Caco-2 (cell line): ENCODE measurements around the gene CRAMP1. TPM values are rescaled to one million over a fixed set of nuclear protein-coding genes. Genes with fewer than 3 reads are reported as not detected.

Experiments used
- BruUV-seq: library from RNA; stranded (reverse); fragments of 400-500 nt; replicated peaks from 2 replicates; lab custom pipeline; 2021; lab: Mats Ljungman, UMichigan
- CTCF ChIA-PET: fragments of 300-600 bp; sonication (Branson Sonifier 250); formaldehyde crosslinking; loops from one replicate; lab custom pipeline; 2022; ENCODE audit warnings: antibody characterized with exemption; lab: Charles Lee
- POLR2A ChIA-PET: fragments of 300-600 bp; sonication (Branson Sonifier 250); formaldehyde crosslinking; loops from one replicate; lab custom pipeline; 2022; ENCODE audit warnings: antibody characterized with exemption; lab: Charles Lee
- DNase-seq, 2 experiments: peaks; one replicate each; pipeline versions ENCODE4 v3.0.0 to v3.0.0-alpha.2; 2020 to 2022
- H3K27me3 ChIP-seq: replicated peaks from 2 replicates; pipeline ENCODE4 v1.6.0; 2011; ENCODE audit warnings: low read length; ENCODE audit not compliant: control insufficient read depth, insufficient read depth
- H3K36me3 ChIP-seq: 2 replicates; pipeline ENCODE4 v1.5.1; 2011; ENCODE audit warnings: low read length; ENCODE audit not compliant: control insufficient read depth, insufficient read depth
- H3K4me1 ChIP-seq: fragments of 250-450 bp; sonication (Bioruptor Pico); 2 replicates; pipeline ENCODE4 v1.5.1; 2020; ENCODE audit warnings: mild to moderate bottlenecking
- H3K4me3 ChIP-seq: 2 replicates; pipeline ENCODE4 v1.5.1; 2011; ENCODE audit warnings: low read depth, mild to moderate bottlenecking, control low read depth, low read length
- H3K9me3 ChIP-seq: fragments of 250-450 bp; sonication (Bioruptor Pico); 2 replicates; pipeline ENCODE4 v1.5.1; 2020; ENCODE audit warnings: mild to moderate bottlenecking, moderate library complexity
- H3K27ac Mint-ChIP-seq: one replicate; pipeline ENCODE4 v1.8.0; 2022; ENCODE audit warnings: mixed read lengths; ENCODE audit not compliant: unreplicated experiment
- H3K27me3 Mint-ChIP-seq: one replicate; pipeline ENCODE4 v1.8.0; 2022; ENCODE audit warnings: mixed read lengths; ENCODE audit not compliant: insufficient read depth, unreplicated experiment
- H3K36me3 Mint-ChIP-seq: one replicate; pipeline ENCODE4 v1.8.0; 2022; ENCODE audit warnings: mild to moderate bottlenecking, mixed read lengths; ENCODE audit not compliant: insufficient read depth, unreplicated experiment
- H3K4me1 Mint-ChIP-seq: one replicate; pipeline ENCODE4 v1.8.0; 2022; ENCODE audit warnings: low read depth, mixed read lengths; ENCODE audit not compliant: unreplicated experiment
- H3K4me3 Mint-ChIP-seq: one replicate; pipeline ENCODE4 v1.8.0; 2022; ENCODE audit warnings: mild to moderate bottlenecking, moderate library complexity, mixed read lengths; ENCODE audit not compliant: unreplicated experiment
- H3K9me3 Mint-ChIP-seq: one replicate; pipeline ENCODE4 v1.8.0; 2022; ENCODE audit warnings: mixed read lengths; ENCODE audit not compliant: unreplicated experiment
- CTCF ChIP-seq, 2 experiments: fragments of 200-600 bp in 1 of 2; IDR thresholded peaks; 1 replicate in 1 of 2; 2 replicates in 1 of 2; pipeline versions ENCODE4 v1.5.1 to v1.8.0; 2011 to 2022; ENCODE audit warnings: antibody characterized with exemption in 1 of 2, control low read depth in 1 of 2, inconsistent platforms in 1 of 2, low read depth in 1 of 2, low read length in 1 of 2, mild to moderate bottlenecking in 1 of 2, moderate library complexity in 1 of 2; ENCODE audit not compliant: insufficient read depth in 1 of 2, severe bottlenecking in 1 of 2, unreplicated experiment in 1 of 2
- intact Hi-C: fragments of 100-400 bp; cut with micrococcal nuclease; formaldehyde crosslinking; loops from one replicate; pipeline ENCODE4 v1.10.0; 2022; ENCODE audit not compliant: unreplicated experiment
- total RNA-seq: library from RNA; stranded (reverse); gene quantifications from 2 replicates; pipeline ENCODE4 v1.2.3, GENCODE V29; 2022

The CRAMP1 gene
- total RNA-seq, 1 experiment from 2014 or later, result 24.7 TPM

GRCh38 chr16:1601489-1601888, 10.7 kb upstream of the CRAMP1 start:
- no TSS peak for BruUV-seq
- POLR2A ChIA-PET, result no interaction called here
- Histone ChIP-seq H3K4me1 (no peaks in the 10 kb centered on the region), H3K4me3 (no peak overlapping the region), H3K36me3 (no peaks in the 10 kb centered on the region), H3K27me3 (no peaks in the 10 kb centered on the region), H3K9me3 (no peaks in the 10 kb centered on the region)
- intact Hi-C loops, result no loop called here
- CTCF ChIA-PET, result interaction anchor here (0.6 kb wide), 1 partner anchor 38 kb away, joined by 3 read pairs; no protein-coding TSS in a partner anchor
- Mint-ChIP-seq H3K36me3 (no peaks in the 10 kb centered on the region), H3K4me3 (no peak overlapping the region), H3K27me3 (no peaks in the 10 kb centered on the region), H3K9me3 (no peaks in the 10 kb centered on the region), H3K4me1 (no peaks in the 10 kb centered on the region), H3K27ac (no peak overlapping the region)
- DNase-seq, result no peak
- TF ChIP-seq CTCF (IDR thresholded peaks at IDR 0.05; ENCODE audit: insufficient read depth in 1 of 2, low read depth in 1 of 2, low read length in 1 of 2, severe bottlenecking in 1 of 2, unreplicated experiment in 1 of 2), result no peak

GRCh38 chr16:1602285-1602684, 9.9 kb upstream of the CRAMP1 start:
- CTCF ChIA-PET, result no interaction called here

GRCh38 chr16:1606774-1607173, 5.4 kb upstream of the CRAMP1 start:
- BruUV-seq, result no TSS peak
- Mint-ChIP-seq H3K27me3 (no peaks in the 10 kb centered on the region), H3K36me3 (peaks cover 18% of the 10 kb centered on the region), H3K4me3 (no peak overlapping the region), H3K9me3 (no peaks in the 10 kb centered on the region), H3K4me1 (no peaks in the 10 kb centered on the region), H3K27ac (no peak overlapping the region)
- no peaks in the 10 kb centered on the region for H3K9me3 ChIP-seq
- H3K36me3 ChIP-seq, result peaks cover 2% of the 10 kb centered on the region; the same call in 1 of the 2 replicates
- intact Hi-C loops, result no loop called here
- H3K4me1 ChIP-seq, result no peaks in the 10 kb centered on the region
- no peak for TF ChIP-seq CTCF (IDR thresholded peaks at IDR 0.05; ENCODE audit: insufficient read depth in 1 of 2, low read depth in 1 of 2, low read length in 1 of 2, severe bottlenecking in 1 of 2, unreplicated experiment in 1 of 2)
- H3K4me3 ChIP-seq, result no peak overlapping the region
- no peak for DNase-seq
- ChIA-PET CTCF (no interaction called here), POLR2A (no interaction called here)
- H3K27me3 ChIP-seq, result no peaks in the 10 kb centered on the region

More at GRCh38 chr16:1602285-1602684, 9.9 kb upstream of the CRAMP1 start:
- BruUV-seq, result no TSS peak
- peaks cover 5% of the 10 kb centered on the region for H3K36me3 Mint-ChIP-seq
- POLR2A ChIA-PET, result no interaction called here
- no peaks in the 10 kb centered on the region for H3K9me3 Mint-ChIP-seq
- no peak overlapping the region for H3K27ac Mint-ChIP-seq
- Histone ChIP-seq H3K4me3 (no peak overlapping the region), H3K4me1 (no peaks in the 10 kb centered on the region), H3K9me3 (no peaks in the 10 kb centered on the region), H3K27me3 (no peaks in the 10 kb centered on the region), H3K36me3 (peaks cover 2% of the 10 kb centered on the region; the same call in 1 of the 2 replicates)
- DNase-seq, result no peak
- H3K4me1 Mint-ChIP-seq, result no peaks in the 10 kb centered on the region
- H3K27me3 Mint-ChIP-seq, result no peaks in the 10 kb centered on the region
- H3K4me3 Mint-ChIP-seq, result no peak overlapping the region
- TF ChIP-seq CTCF (IDR thresholded peaks at IDR 0.05; ENCODE audit: insufficient read depth in 1 of 2, low read depth in 1 of 2, low read length in 1 of 2, severe bottlenecking in 1 of 2, unreplicated experiment in 1 of 2), result no peak
- intact Hi-C loops, result no loop called here
